HepG2 (cell line): ENCODE data around the gene ZNF79. TPM values are rescaled to one million over a fixed set of nuclear protein-coding genes. Genes with fewer than 3 reads are reported as not detected.

Experiments used
- CCAR2 ChIP-seq: fragments of 200-400 bp; formaldehyde crosslinking; optimal IDR thresholded peaks from 2 replicates; pipeline ENCODE3; 2018; ENCODE audit warnings: low read depth, mild to moderate bottlenecking, low read length, moderate library complexity
- GPBP1L1 ChIP-seq: sonication (generic); formaldehyde crosslinking; IDR thresholded peaks from 2 replicates; pipeline ENCODE4 v1.5.0; 2020; ENCODE audit warnings: mild to moderate bottlenecking, missing genetic modification reagents
- IKZF1 ChIP-seq: fragments of 450-650 bp; IDR thresholded peaks from 2 replicates; pipeline ENCODE4 v1.7.1; 2016
- IRF2 ChIP-seq: IDR thresholded peaks from 2 replicates; pipeline ENCODE4 v1.6.1; 2018; ENCODE audit warnings: missing genetic modification reagents, missing compliant biosample characterization
- KLF11 ChIP-seq: IDR thresholded peaks from 2 replicates; pipeline ENCODE4 v1.6.1; 2016; ENCODE audit warnings: missing compliant biosample characterization
- POLR2AphosphoS2 ChIP-seq: IDR thresholded peaks from 2 replicates; pipeline ENCODE4 v1.6.1; 2011; ENCODE audit warnings: low read depth, low read length, improper control_type of control experiment
- PRMT3 ChIP-seq: sonication (generic); formaldehyde crosslinking; IDR thresholded peaks from 2 replicates; pipeline ENCODE4 v1.8.1; 2022; ENCODE audit warnings: low read depth, mild to moderate bottlenecking, moderate library complexity, missing genetic modification reagents, borderline replicate concordance
- RXRA ChIP-seq: sonication (generic); formaldehyde crosslinking; IDR thresholded peaks from 2 replicates; pipeline ENCODE4 v1.5.1; 2020; ENCODE audit warnings: missing genetic modification reagents
- THYN1 ChIP-seq: sonication (generic); formaldehyde crosslinking; IDR thresholded peaks from 2 replicates; pipeline ENCODE4 v1.8.1; 2023; ENCODE audit warnings: low read depth, mild to moderate bottlenecking, moderate library complexity, missing genetic modification reagents, borderline replicate concordance
- TOE1 ChIP-seq: sonication (generic); formaldehyde crosslinking; IDR thresholded peaks from 2 replicates; pipeline ENCODE4 v1.4.0; 2020; ENCODE audit warnings: mild to moderate bottlenecking, missing genetic modification reagents
- XRCC5 ChIP-seq: fragments of 200-400 bp; formaldehyde crosslinking; optimal IDR thresholded peaks from 2 replicates; pipeline ENCODE3; 2017; ENCODE audit warnings: mild to moderate bottlenecking, low read length
- ZFP62 ChIP-seq: sonication (generic); formaldehyde crosslinking; IDR thresholded peaks from 2 replicates; pipeline ENCODE4 v1.4.0; 2020; ENCODE audit warnings: missing genetic modification reagents
- ZKSCAN8 ChIP-seq: IDR thresholded peaks from 2 replicates; pipeline ENCODE4 v1.6.1; 2016; ENCODE audit warnings: borderline replicate concordance, missing genetic modification reagents, missing compliant biosample characterization
- ZNF33A ChIP-seq: sonication (generic); formaldehyde crosslinking; IDR thresholded peaks from 2 replicates; pipeline ENCODE4 v1.5.1; 2020; ENCODE audit warnings: missing genetic modification reagents, mild to moderate bottlenecking, moderate library complexity, borderline replicate concordance
- ZNF33B ChIP-seq: sonication (generic); formaldehyde crosslinking; IDR thresholded peaks from 2 replicates; pipeline ENCODE4 v1.5.1; 2020; ENCODE audit warnings: mild to moderate bottlenecking, missing genetic modification reagents
- ZNF574 ChIP-seq: sonication (generic); formaldehyde crosslinking; IDR thresholded peaks from 2 replicates; pipeline ENCODE4 v1.4.0; 2020; ENCODE audit warnings: missing genetic modification reagents
- ZNF772 ChIP-seq: sonication (generic); formaldehyde crosslinking; IDR thresholded peaks from 2 replicates; pipeline ENCODE4 v1.5.0; 2020; ENCODE audit warnings: mild to moderate bottlenecking, missing genetic modification reagents
- polyA plus RNA-seq, 8 experiments: library from polyadenylated mRNA; depleted of rRNA in 3 of 8; stranded (reverse) in 7 of 8; unstranded in 1 of 8; fragments of >200 nt; fragmentation: Illumina TruSeq in 4 of 8; extraction: Trizol in 4 of 8; gene quantifications; 2 replicates each; pipeline versions ENCODE4 v1.2.1 to v1.2.3, GENCODE V29; 2011 to 2016; ENCODE audit warnings: low read depth in 4 of 8, missing spikeins in 1 of 8, mixed read lengths in 1 of 8; ENCODE audit not compliant: insufficient read depth in 1 of 8
- total RNA-seq, 5 experiments: library from RNA; depleted of rRNA; stranded (reverse); fragments of >200 nt; fragmentation: Illumina TruSeq; extraction: Trizol; gene quantifications; 2 replicates each; pipeline ENCODE4 v1.2.3, GENCODE V29; 2016; ENCODE audit warnings: low read depth in 1 of 5
- TF ChIP-seq, protein P1 (sequence below): fragments of 450-650 bp; IDR thresholded peaks from 2 replicates; pipeline ENCODE4 v1.6.1; 2017
- TF ChIP-seq, protein P2 (sequence below): sonication (generic); formaldehyde crosslinking; conservative IDR thresholded peaks from 2 replicates; pipeline ENCODE4 v1.5.0; 2020; ENCODE audit warnings: missing genetic modification reagents
- TF ChIP-seq, protein P3 (sequence below): sonication (generic); formaldehyde crosslinking; IDR thresholded peaks from 2 replicates; pipeline ENCODE4 v1.9.0; 2021; ENCODE audit warnings: missing genetic modification reagents, borderline replicate concordance

ZNF79 gene
- total and polyA plus RNA-seq, 2 of the 13 experiments (the other 11 are each of a cell fraction or from before 2014, with no cell fraction given), result 3.7 to 8.1 TPM

- TF ChIP-seq ZKSCAN8, result peak; percentile 51; the same call in 1 of the 2 replicates
- TF ChIP-seq, protein P1, sequence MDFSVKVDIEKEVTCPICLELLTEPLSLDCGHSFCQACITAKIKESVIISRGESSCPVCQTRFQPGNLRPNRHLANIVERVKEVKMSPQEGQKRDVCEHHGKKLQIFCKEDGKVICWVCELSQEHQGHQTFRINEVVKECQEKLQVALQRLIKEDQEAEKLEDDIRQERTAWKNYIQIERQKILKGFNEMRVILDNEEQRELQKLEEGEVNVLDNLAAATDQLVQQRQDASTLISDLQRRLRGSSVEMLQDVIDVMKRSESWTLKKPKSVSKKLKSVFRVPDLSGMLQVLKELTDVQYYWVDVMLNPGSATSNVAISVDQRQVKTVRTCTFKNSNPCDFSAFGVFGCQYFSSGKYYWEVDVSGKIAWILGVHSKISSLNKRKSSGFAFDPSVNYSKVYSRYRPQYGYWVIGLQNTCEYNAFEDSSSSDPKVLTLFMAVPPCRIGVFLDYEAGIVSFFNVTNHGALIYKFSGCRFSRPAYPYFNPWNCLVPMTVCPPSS, result no peak
- no peak; the same call in 1 of the 2 replicates for TF ChIP-seq PRMT3 (CRISPR knock-in tag)
- TF ChIP-seq ZNF33B (CRISPR knock-in tag), result no peak
- TF ChIP-seq TOE1 (CRISPR knock-in tag), result no peak
- TF ChIP-seq, protein P2, sequence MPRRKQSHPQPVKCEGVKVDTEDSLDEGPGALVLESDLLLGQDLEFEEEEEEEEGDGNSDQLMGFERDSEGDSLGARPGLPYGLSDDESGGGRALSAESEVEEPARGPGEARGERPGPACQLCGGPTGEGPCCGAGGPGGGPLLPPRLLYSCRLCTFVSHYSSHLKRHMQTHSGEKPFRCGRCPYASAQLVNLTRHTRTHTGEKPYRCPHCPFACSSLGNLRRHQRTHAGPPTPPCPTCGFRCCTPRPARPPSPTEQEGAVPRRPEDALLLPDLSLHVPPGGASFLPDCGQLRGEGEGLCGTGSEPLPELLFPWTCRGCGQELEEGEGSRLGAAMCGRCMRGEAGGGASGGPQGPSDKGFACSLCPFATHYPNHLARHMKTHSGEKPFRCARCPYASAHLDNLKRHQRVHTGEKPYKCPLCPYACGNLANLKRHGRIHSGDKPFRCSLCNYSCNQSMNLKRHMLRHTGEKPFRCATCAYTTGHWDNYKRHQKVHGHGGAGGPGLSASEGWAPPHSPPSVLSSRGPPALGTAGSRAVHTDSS, result no peak
- no peak for TF ChIP-seq THYN1 (CRISPR knock-in tag)
- TF ChIP-seq ZNF33A, result no peak
- peak; percentile 94 for TF ChIP-seq ZNF574 (CRISPR knock-in tag)
- TF ChIP-seq RXRA (CRISPR knock-in tag), result peak; percentile 50; the same call in 1 of the 2 replicates
- TF ChIP-seq KLF11 (CRISPR knock-in tag), result no peak
- no peak for TF ChIP-seq ZFP62 (CRISPR knock-in tag)
- no peak for TF ChIP-seq CCAR2
- peak; percentile 58; the same call in 1 of the 2 replicates for TF ChIP-seq IRF2 (CRISPR knock-in tag)
- no peak; the same call in 1 of the 2 replicates for TF ChIP-seq POLR2AphosphoS2
- TF ChIP-seq XRCC5, result peak; percentile 28
- TF ChIP-seq, protein P3, sequence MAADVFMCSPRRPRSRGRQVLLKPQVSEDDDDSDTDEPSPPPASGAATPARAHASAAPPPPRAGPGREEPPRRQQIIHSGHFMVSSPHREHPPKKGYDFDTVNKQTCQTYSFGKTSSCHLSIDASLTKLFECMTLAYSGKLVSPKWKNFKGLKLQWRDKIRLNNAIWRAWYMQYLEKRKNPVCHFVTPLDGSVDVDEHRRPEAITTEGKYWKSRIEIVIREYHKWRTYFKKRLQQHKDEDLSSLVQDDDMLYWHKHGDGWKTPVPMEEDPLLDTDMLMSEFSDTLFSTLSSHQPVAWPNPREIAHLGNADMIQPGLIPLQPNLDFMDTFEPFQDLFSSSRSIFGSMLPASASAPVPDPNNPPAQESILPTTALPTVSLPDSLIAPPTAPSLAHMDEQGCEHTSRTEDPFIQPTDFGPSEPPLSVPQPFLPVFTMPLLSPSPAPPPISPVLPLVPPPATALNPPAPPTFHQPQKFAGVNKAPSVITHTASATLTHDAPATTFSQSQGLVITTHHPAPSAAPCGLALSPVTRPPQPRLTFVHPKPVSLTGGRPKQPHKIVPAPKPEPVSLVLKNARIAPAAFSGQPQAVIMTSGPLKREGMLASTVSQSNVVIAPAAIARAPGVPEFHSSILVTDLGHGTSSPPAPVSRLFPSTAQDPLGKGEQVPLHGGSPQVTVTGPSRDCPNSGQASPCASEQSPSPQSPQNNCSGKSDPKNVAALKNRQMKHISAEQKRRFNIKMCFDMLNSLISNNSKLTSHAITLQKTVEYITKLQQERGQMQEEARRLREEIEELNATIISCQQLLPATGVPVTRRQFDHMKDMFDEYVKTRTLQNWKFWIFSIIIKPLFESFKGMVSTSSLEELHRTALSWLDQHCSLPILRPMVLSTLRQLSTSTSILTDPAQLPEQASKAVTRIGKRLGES, result no peak
- no peak for TF ChIP-seq IKZF1
- TF ChIP-seq ZNF772 (CRISPR knock-in tag), result no peak
- TF ChIP-seq GPBP1L1 (CRISPR knock-in tag), result no peak
Measured at GRCh38 chr9:127423934-127424675, at the start of gene ZNF79 (continued).
